Bronchial epithelial cell (primary cell): Measurements from ENCODE around the gene DTHD1. TPM values are rescaled to one million over a fixed set of nuclear protein-coding genes. Genes with fewer than 3 reads are reported as not detected.

Source experiments
- DNase-seq: peaks from one replicate; pipeline ENCODE4 v3.0.0-alpha.2; 2010; ENCODE audit warnings: low read depth
- FAIRE-seq: peaks from 2 replicates; lab custom pipeline; 2011; peaks lifted over from hg19 to GRCh38; lab: Jason Lieb, UNC
- H3K27me3 ChIP-seq: 2 replicates; pipeline ENCODE4 v1.5.1; 2011; ENCODE audit warnings: low read length; ENCODE audit not compliant: control insufficient read depth, insufficient read depth
- H3K36me3 ChIP-seq: 2 replicates; pipeline ENCODE4 v1.5.1; 2011; ENCODE audit warnings: low read length; ENCODE audit not compliant: control insufficient read depth, insufficient read depth
- H3K4me3 ChIP-seq: 2 replicates; pipeline ENCODE4 v1.5.1; 2011; ENCODE audit warnings: mild to moderate bottlenecking, low read depth, low read length, control low read depth
- total RNA-seq: library from RNA; depleted of rRNA; stranded (reverse); fragments of >200 nt; gene quantifications from 2 replicates; pipeline ENCODE4 v1.2.1, GENCODE V29; 2014
- TF ChIP-seq, protein P1 (sequence below): IDR thresholded peaks from 2 replicates; pipeline ENCODE4 v1.5.1; 2011; ENCODE audit warnings: mild to moderate bottlenecking, moderate library complexity, low read length, control low read depth, inconsistent platforms; ENCODE audit not compliant: insufficient read depth, severe bottlenecking

DTHD1 gene
- total RNA-seq, 1 donor from 2014 or later: under 0.01 TPM

DNA sequence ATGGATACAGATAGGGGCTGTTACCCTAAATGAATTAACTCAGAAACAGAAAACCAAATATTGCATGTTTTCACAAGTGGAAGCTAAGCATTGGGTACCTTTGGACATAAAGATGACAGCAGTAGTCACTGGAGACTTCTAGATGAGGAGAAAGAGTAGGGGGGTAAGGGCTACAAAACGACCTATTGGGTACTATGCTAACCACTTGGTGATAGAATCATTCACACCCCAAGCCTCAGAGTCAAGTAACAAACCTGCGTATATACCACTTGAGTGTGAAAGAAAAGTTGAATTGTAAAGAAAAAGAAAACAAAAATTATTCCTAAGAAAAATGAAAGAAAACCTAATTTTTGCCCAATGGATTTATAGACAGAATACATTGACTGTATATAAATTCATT, 29.4 kb upstream of the DTHD1 start:
- Histone ChIP-seq H3K36me3 (no peaks in the 10 kb centered on the region), H3K4me3 (no peak overlapping the region), H3K27me3 (no peaks in the 10 kb centered on the region)
- FAIRE-seq (no peak), DNase-seq (no peak)
- TF ChIP-seq, protein P1, sequence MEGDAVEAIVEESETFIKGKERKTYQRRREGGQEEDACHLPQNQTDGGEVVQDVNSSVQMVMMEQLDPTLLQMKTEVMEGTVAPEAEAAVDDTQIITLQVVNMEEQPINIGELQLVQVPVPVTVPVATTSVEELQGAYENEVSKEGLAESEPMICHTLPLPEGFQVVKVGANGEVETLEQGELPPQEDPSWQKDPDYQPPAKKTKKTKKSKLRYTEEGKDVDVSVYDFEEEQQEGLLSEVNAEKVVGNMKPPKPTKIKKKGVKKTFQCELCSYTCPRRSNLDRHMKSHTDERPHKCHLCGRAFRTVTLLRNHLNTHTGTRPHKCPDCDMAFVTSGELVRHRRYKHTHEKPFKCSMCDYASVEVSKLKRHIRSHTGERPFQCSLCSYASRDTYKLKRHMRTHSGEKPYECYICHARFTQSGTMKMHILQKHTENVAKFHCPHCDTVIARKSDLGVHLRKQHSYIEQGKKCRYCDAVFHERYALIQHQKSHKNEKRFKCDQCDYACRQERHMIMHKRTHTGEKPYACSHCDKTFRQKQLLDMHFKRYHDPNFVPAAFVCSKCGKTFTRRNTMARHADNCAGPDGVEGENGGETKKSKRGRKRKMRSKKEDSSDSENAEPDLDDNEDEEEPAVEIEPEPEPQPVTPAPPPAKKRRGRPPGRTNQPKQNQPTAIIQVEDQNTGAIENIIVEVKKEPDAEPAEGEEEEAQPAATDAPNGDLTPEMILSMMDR: no peak

DNA sequence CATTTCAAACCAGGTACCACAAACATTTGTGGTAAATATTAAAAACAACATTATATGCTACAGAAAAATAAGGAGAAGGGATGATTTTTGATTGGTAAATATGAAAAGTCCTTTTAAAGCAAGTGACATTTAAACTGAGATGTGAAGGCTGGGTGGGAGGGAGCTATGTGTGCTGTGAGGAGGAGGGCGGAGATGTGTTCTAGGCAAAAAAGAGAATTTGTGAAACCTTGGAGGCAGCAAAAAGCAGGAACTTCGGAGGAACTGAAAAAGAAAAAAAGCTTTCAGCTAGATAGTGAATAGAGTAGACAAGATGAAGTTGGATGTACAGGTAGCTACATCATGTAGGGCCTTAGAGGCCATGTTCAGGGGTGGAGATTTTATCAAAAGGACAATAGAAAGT, 27.0 kb upstream of the DTHD1 start:
- no peak for DNase-seq
- no peaks in the 10 kb centered on the region for H3K36me3 ChIP-seq
- no peak for FAIRE-seq
- no peak overlapping the region for H3K4me3 ChIP-seq
- TF ChIP-seq, protein P1: no peak
- H3K27me3 ChIP-seq: no peaks in the 10 kb centered on the region

DNA sequence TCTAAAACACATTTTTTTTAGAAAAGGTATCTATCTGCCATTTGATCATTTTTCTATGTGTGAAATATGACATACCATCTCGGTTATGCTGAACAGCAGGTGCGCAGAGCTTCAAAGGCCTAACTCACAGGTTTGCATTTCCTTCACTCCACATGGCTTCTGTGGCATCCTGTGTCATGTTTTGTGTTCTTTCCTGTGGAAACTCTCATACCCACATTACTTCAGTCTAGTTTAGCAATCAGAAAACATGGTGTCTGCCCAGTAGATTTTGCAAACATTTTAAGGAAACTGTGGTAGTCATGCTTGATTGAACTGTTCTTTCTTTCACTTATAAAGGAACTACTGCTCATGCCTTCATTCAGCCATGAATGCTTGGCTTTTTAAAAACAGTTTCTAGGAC, 25.8 kb upstream of the DTHD1 start:
- Histone ChIP-seq H3K36me3 (no peaks in the 10 kb centered on the region), H3K4me3 (no peak overlapping the region), H3K27me3 (no peaks in the 10 kb centered on the region)
- TF ChIP-seq, protein P1: no peak
- no peak for FAIRE-seq
- no peak for DNase-seq

DNA sequence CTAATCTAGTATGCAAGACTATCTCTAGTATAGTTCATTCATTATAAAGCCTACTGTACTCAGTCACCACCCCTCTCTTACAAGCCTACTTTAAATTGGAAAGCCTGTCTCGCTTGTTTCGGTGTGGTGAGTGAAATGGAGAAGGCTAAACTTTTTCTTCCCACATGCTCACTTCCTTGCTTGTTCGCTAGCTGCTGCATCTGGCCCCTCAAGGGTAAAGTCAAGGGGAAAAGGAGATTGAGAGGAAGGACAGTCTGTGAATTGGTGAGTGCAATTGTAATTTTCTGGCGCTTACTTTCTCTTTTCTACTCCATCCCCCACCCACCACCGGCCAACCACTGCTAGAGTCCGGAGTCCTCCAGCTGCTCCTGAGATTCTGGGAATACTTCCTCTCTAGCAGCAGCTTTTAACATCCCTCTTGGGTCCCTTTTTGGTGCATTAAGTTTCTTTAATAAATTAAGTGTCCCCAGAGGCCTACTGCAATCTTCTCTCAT, 25.0 kb upstream of the DTHD1 start:
- no peak for FAIRE-seq
- DNase-seq: no peak
- no peaks in the 10 kb centered on the region for H3K36me3 ChIP-seq
- no peak overlapping the region for H3K4me3 ChIP-seq
- H3K27me3 ChIP-seq: no peaks in the 10 kb centered on the region
- TF ChIP-seq, protein P1: no peak

DNA sequence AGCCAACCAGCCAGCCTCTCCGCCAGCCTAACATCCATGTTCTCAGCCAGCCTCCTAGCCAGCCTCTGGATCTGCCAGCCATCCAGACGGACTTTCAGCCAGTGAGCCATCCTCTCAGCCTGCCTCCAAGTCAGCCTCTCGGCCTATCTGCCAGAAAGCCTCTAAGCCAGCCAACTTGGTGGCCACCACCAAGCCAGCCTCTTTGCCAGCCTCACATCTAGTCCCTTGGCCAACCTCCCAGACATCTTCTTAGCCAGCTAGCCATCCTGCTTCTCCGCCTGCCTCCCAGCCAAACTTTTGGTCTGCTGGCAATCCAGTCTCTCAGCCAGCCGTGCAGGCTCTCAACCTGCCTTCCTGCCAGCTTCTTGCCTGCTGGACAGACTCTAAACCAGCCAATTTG, 20.7 kb upstream of the DTHD1 start:
- Histone ChIP-seq H3K4me3 (no peak overlapping the region), H3K36me3 (no peaks in the 10 kb centered on the region), H3K27me3 (no peaks in the 10 kb centered on the region)
- TF ChIP-seq, protein P1: no peak
- DNase-seq: no peak
- FAIRE-seq: no peak

DNA sequence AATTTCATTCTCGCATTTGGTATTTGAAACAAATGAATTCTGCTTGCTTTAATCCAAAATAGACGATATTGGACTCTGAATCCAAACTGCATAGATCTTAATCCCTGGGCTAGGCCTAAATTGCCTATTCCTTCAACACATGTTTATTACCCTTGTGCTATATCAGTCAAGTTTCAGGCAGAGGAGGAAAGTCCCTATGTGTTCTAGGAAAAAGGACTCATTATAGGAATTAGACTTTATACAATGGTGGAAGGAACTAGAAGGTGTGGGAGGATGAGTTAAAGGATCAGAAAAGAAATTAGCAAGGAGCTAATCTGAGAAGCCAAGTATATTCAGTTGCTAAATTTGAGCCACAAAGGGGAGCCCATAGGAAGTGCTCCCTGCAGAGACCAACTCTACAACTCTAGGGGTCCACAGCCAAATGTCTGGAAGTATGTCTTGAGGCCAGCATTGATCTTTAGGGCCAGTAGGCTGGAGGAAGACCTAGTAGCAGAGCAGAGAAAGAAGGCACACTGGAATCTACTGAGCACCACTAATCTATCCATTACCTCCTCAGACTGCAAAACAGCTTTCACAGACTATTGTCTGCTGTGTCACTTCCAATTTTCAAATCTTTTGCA, 17.1 kb upstream of the DTHD1 start:
- DNase-seq (no peak), FAIRE-seq (no peak)
- TF ChIP-seq, protein P1: no peak
- H3K36me3 ChIP-seq: no peaks in the 10 kb centered on the region
- no peaks in the 10 kb centered on the region for H3K27me3 ChIP-seq
- no peak overlapping the region for H3K4me3 ChIP-seq
